ENCODE results near the gene DENND5A. TPM values are rescaled to one million over a fixed set of nuclear protein-coding genes. Genes with fewer than 3 reads are reported as not detected.
"Not testable (repeated sequence)": the region's sequence is repeated elsewhere in the genome, so short reads cannot be mapped to it uniquely, and the experiment has no call there.

Gene DENND5A
- total RNA-seq, 1 experiment from 2014 or later = 44.6 TPM

GRCh38 chr11:9121469-9121796 is 143.7 kb downstream of the DENND5A start:
- H3K4me3 ChIP-seq = no peak overlapping the region
- H3K4me1 ChIP-seq (replicated peaks) = no peaks in the 10 kb centered on the region
- H3K27me3 ChIP-seq (replicated peaks) = no peaks in the 10 kb centered on the region
- no peaks in the 10 kb centered on the region for H3K36me3 ChIP-seq
- DNase-seq (ENCODE audit: low read depth in 1 of 2, low spot score in 2 of 2) = no peak
- H3K9me3 ChIP-seq (replicated peaks) = no peaks in the 10 kb centered on the region
- no peak overlapping the region for H3K27ac ChIP-seq

DNA sequence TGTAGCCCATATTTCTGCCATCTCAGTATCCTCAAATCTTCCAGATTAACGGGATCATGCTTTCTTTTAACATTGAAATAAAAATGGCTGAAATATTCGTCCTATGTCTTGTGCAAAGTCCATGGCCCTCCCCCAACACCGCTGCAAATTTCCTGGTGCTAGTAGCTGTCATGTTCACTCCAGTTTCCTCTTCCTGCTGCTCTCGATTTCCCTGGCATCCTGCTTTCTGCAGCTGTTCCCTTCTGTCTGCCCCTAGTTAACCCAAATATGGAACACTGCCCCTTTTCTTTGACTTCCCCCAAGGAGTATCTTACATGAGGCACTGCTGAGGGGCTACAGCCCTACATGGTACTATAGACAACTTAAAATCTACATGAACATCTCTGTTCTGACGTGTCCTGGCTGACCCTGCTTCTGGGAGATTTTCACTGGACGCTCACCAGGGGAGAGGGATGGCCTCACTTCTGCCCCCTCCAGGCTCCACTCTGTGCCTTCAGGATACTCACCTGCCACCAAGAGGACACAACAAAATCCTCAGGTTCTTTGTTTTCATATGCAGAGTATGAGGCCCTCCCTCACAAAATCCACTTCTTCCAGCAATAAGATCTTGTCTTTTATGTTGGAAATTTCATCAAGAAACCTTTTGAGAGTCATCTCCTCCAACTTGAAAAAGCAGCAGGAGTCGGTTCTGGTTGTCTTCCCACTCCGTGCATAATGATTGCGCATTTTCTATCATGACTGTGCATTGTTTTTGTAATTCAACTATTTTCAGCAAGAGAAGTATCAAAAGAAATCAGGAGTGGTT is 144.3 kb downstream of the DENND5A start:
- DNase-seq (ENCODE audit: low read depth in 1 of 2, low spot score in 2 of 2) = no peak
- H3K27ac ChIP-seq = no peak overlapping the region
- no peaks in the 10 kb centered on the region for H3K9me3 ChIP-seq (replicated peaks)
- no peaks in the 10 kb centered on the region for H3K36me3 ChIP-seq
- H3K27me3 ChIP-seq (replicated peaks) = no peaks in the 10 kb centered on the region
- H3K4me3 ChIP-seq = no peak overlapping the region
- no peaks in the 10 kb centered on the region for H3K4me1 ChIP-seq (replicated peaks)

DNA sequence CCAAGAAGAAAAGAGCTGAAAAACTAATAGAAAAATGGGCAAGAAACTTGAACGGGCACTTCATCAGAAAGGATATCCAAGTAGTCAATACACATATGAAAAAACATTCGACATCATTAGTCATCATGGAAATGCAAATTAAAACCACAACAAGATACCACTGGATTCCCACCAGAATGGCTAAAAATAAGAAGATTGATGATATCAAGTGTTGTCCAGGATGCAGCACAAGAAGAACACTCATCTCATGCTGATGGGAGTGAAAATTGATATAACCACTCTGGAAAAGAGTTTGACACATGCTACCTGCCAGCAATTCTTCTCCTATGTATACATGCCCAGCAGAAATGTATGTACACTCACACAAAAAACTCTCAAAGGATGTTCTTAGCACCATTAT is 146.9 kb downstream of the DENND5A start:
- no peaks in the 10 kb centered on the region for H3K36me3 ChIP-seq
- no peak overlapping the region for H3K27ac ChIP-seq
- no peaks in the 10 kb centered on the region for H3K4me1 ChIP-seq (replicated peaks)
- no peaks in the 10 kb centered on the region for H3K27me3 ChIP-seq (replicated peaks)
- no peak for DNase-seq (ENCODE audit: low read depth in 1 of 2, low spot score in 2 of 2)
- no peak overlapping the region for H3K4me3 ChIP-seq
- H3K9me3 ChIP-seq (replicated peaks) = no peaks in the 10 kb centered on the region

- Histone ChIP-seq H3K27me3 (replicated peaks) (no peaks in the 10 kb centered on the region), H3K27ac (no peak overlapping the region), H3K36me3 (no peaks in the 10 kb centered on the region), H3K4me1 (replicated peaks) (no peaks in the 10 kb centered on the region), H3K9me3 (replicated peaks) (no peaks in the 10 kb centered on the region), H3K4me3 (no peak overlapping the region)
- no peak for DNase-seq (ENCODE audit: low read depth in 1 of 2, low spot score in 2 of 2)
These were observed 153.1 kb downstream of the DENND5A start for GRCh38 chr11:9112075-9112474.

DNA sequence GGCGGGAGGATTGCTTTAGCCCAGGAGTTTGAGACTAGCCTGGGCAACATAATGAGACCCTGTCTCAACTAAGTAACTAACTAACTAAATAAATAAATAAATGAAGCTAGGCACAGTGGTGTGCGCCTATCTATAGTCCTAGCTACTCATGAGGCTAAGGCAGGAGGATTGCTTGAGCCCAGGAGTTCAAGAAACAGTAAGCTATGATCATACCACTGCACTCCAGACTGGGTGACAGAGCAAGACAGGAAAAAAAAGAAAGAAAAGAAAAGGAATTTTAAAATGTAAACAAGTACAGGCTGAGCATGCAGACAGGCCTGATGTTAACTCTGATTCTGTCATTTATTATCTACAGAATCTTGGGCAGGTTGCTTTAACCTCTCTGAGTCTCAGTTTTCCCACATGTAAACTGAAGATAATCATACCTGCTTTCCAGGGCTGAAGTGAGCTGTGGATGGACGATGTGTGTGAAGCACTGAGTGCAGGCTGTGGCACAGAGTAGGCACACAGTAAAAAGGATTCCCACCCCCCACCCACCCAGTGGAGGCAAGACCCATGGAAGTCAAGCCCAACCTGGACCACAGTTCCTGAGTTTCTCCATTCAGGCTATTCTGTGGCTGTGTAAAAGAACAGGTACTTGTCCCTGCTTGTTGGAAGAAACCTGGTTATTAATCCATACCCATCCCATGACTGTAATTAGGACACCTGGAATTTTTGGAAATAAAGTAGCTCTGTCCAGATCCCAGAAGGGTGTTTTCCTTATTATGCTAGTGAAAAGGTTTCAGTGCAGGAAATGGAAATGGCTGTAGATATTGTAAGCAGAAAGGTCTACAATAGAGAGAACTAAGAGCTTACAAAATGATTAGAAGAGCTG is 155.1 kb downstream of the DENND5A start:
- Histone ChIP-seq H3K4me1 (replicated peaks) (no peaks in the 10 kb centered on the region), H3K4me3 (no peak overlapping the region)
- DNase-seq (ENCODE audit: low read depth in 1 of 2, low spot score in 2 of 2) = no peak

DNA sequence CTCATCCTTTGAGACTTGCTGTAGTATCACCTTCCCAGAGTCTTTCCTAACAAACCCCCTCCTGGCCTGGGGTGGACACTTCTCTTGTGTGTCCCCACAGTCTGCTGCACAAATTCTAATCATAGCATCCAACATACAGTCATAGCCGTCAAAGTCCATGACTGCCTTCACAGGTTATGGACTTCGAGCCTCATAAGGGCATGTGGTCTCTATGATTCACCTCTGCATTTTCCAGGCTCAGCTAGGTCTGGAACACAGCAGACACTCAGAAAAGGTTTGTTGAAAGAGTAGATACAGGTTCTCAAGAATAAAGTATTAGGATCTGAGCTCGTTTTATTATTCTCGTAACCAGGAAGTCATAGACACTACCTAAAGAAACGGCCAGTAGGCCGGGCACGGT is 160.6 kb downstream of the DENND5A start:
- H3K4me3 ChIP-seq = no peak overlapping the region
- H3K27me3 ChIP-seq (replicated peaks) = no peaks in the 10 kb centered on the region
- H3K27ac ChIP-seq = no peak overlapping the region
- no peak for DNase-seq (ENCODE audit: low read depth in 1 of 2, low spot score in 2 of 2)
- H3K4me1 ChIP-seq (replicated peaks) = no peaks in the 10 kb centered on the region
- no peaks in the 10 kb centered on the region for H3K36me3 ChIP-seq
- H3K9me3 ChIP-seq (replicated peaks) = no peaks in the 10 kb centered on the region

More for the DNA sequence above, 155.1 kb downstream of the DENND5A start:
- no peaks in the 10 kb centered on the region for H3K36me3 ChIP-seq
- H3K27ac ChIP-seq = no peak overlapping the region
- no peaks in the 10 kb centered on the region for H3K27me3 ChIP-seq (replicated peaks)
- H3K9me3 ChIP-seq (replicated peaks) = no peaks in the 10 kb centered on the region

GRCh38 chr11:9103542-9104276 is 161.4 kb downstream of the DENND5A start:
- H3K4me1 ChIP-seq (replicated peaks) = no peaks in the 10 kb centered on the region
- no peaks in the 10 kb centered on the region for H3K27me3 ChIP-seq (replicated peaks)
- DNase-seq (ENCODE audit: low read depth in 1 of 2, low spot score in 2 of 2) = no peak
- no peaks in the 10 kb centered on the region for H3K36me3 ChIP-seq
- no peak overlapping the region for H3K4me3 ChIP-seq
- H3K9me3 ChIP-seq (replicated peaks) = no peaks in the 10 kb centered on the region
- no peak overlapping the region for H3K27ac ChIP-seq

DNA sequence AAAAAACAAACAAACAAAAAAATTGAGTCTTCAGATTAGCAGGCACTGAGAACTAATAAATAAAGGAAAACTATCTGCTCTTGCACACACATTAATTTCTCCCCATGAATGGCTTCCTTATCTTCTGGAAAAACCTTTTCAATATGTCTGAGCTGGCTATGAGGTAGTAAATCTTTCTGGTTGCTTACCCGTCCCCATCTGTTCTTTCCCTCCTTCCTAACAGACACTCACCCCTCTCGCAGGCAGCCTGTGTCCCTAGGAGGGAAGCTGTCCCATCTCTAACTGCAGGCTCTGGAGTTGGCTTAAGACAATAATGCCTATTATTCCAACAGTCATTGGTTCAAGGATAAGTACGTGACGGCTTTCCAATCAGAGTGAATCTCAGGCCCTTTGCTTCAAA is 165.5 kb downstream of the DENND5A start:
- Histone ChIP-seq H3K4me3 (no peak overlapping the region), H3K36me3 (no peaks in the 10 kb centered on the region), H3K9me3 (replicated peaks) (no peaks in the 10 kb centered on the region), H3K27ac (no peak overlapping the region), H3K27me3 (replicated peaks) (no peaks in the 10 kb centered on the region), H3K4me1 (replicated peaks) (no peaks in the 10 kb centered on the region)
- DNase-seq (ENCODE audit: low read depth in 1 of 2, low spot score in 2 of 2) = no peak

DNA sequence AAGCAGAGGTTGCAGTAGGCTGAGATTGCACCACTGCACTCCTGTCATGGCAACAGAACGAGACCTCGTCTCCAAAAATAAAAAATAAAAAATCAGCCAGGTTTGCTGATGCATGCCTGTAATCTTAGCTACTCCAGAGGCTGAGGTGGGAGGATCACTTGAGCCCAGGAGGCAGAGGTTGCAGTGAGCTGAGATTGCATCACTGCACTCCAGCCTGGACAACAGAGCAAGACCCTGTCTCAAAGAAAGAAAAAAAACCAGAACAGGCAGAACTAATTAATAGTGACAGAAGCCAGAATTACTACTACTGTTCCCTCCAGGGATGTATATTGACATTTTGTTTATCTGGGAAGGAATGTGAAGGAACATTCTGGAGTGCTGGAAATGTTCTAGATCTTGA is 166.7 kb downstream of the DENND5A start:
- H3K27ac ChIP-seq; H3K4me1 ChIP-seq (replicated peaks); H3K36me3 ChIP-seq; H3K9me3 ChIP-seq (replicated peaks); H3K27me3 ChIP-seq (replicated peaks); H3K4me3 ChIP-seq; DNase-seq (ENCODE audit: low read depth in 1 of 2, low spot score in 2 of 2): not testable (repeated sequence)

GRCh38 chr11:9097186-9097943 is 167.8 kb downstream of the DENND5A start:
- H3K27me3 ChIP-seq (replicated peaks); H3K27ac ChIP-seq; H3K9me3 ChIP-seq (replicated peaks); H3K4me3 ChIP-seq; H3K36me3 ChIP-seq; DNase-seq (ENCODE audit: low read depth in 1 of 2, low spot score in 2 of 2); H3K4me1 ChIP-seq (replicated peaks): not testable (repeated sequence)

- Histone ChIP-seq H3K9me3 (replicated peaks) (no peaks in the 10 kb centered on the region), H3K27ac (no peak overlapping the region), H3K4me3 (no peak overlapping the region), H3K36me3 (no peaks in the 10 kb centered on the region), H3K4me1 (replicated peaks) (no peaks in the 10 kb centered on the region), H3K27me3 (replicated peaks) (no peaks in the 10 kb centered on the region; the same call in 1 of the 2 replicates)
- no peak for DNase-seq (ENCODE audit: low read depth in 1 of 2, low spot score in 2 of 2)
These were observed 168.7 kb downstream of the DENND5A start for GRCh38 chr11:9096427-9096826.

GRCh38 chr11:9095421-9095820 is 169.7 kb downstream of the DENND5A start:
- Histone ChIP-seq H3K9me3 (replicated peaks) (no peaks in the 10 kb centered on the region), H3K27me3 (replicated peaks) (peaks cover 9% of the 10 kb centered on the region; the same call in 1 of the 2 replicates), H3K27ac (no peak overlapping the region), H3K4me1 (replicated peaks) (no peaks in the 10 kb centered on the region; the same call in 1 of the 2 replicates), H3K36me3 (no peaks in the 10 kb centered on the region), H3K4me3 (no peak overlapping the region)
- no peak for DNase-seq (ENCODE audit: low read depth in 1 of 2, low spot score in 2 of 2)

DNA sequence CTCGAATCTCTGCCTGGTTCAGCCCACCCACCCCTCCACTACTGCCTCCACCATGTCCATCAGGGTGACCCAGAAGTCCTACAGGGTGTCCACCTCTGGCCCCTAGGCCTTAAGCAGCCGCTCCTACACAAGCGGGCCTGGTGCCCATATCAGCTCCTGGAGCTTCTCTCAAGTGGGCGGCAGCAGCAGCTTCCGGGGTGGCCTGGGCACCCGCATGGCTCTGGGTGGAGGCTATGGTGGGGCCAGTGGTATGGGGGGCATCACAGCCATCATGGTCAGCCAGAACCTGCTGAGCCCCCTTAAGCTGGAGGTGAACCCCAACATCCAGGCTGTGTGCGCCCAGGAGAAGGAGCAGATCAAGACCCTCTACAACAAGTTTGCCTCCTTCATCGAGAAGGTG is 170.7 kb downstream of the DENND5A start:
- DNase-seq (ENCODE audit: low read depth in 1 of 2, low spot score in 2 of 2) = no peak
- Histone ChIP-seq H3K4me3 (no peak overlapping the region), H3K27me3 (replicated peaks) (peaks cover 9% of the 10 kb centered on the region; the same call in 1 of the 2 replicates), H3K9me3 (replicated peaks) (no peaks in the 10 kb centered on the region), H3K36me3 (no peaks in the 10 kb centered on the region), H3K27ac (no peak overlapping the region), H3K4me1 (replicated peaks) (no peaks in the 10 kb centered on the region; the same call in 1 of the 2 replicates)
